Stimulated activated CD4-positive, alpha-beta T cell treated with anti-CD3 and anti-CD28 coated beads, Interleukin-4, amount 100 ng/mL, for 48 hours (primary cell): ENCODE data around the gene DERA.
"Not testable (repeated sequence)": the region's sequence is repeated elsewhere in the genome, so short reads cannot be mapped to it uniquely, and the experiment has no call there.

Source experiments
- DNase-seq, 2 donors: peaks; one replicate each; pipeline ENCODE4 v3.0.0-alpha.2; 2020; ENCODE audit warnings: low read depth in 2 of 2

Gene DERA

GRCh38 chr12:15910864-15911721 lies at the start of gene DERA:
TSS of gene DERA (plus strand) at chr12:15911332. CDS start at chr12:15911384, 52 bp downstream.
- peak; percentile 42 to 61 for DNase-seq

- DNase-seq, result no peak
Observed at GRCh38 chr12:15861404-15861803, 49.7 kb upstream of the DERA start.

GRCh38 chr12:15862840-15863239 lies 48.3 kb upstream of the DERA start:
- no peak for DNase-seq

- DNase-seq, result no peak
Observed at GRCh38 chr12:15863372-15863771, 47.8 kb upstream of the DERA start.

GRCh38 chr12:15863984-15864383 lies 47.1 kb upstream of the DERA start:
- DNase-seq, result no peak

- DNase-seq, result no peak
Observed at GRCh38 chr12:15868186-15868585, 42.9 kb upstream of the DERA start.

- DNase-seq, result no peak
Observed at GRCh38 chr12:15873556-15873955, 37.6 kb upstream of the DERA start.

- DNase-seq, result not testable (repeated sequence)
Observed at GRCh38 chr12:15874556-15875145, 36.5 kb upstream of the DERA start.

GRCh38 chr12:15875863-15876262 lies 35.3 kb upstream of the DERA start:
- DNase-seq, result no peak

- DNase-seq, result no peak
Observed at GRCh38 chr12:15879413-15879812, 31.7 kb upstream of the DERA start.

- DNase-seq, result no peak
Observed at GRCh38 chr12:15880721-15881120, 30.4 kb upstream of the DERA start.

GRCh38 chr12:15882118-15882971 lies 28.8 kb upstream of the DERA start, which contains the start of gene STRAP:
TSS of gene STRAP (plus strand) at chr12:15882387. CDS start at chr12:15882708, 321 bp downstream.
- peak; percentile 89 for DNase-seq

GRCh38 chr12:15883536-15883935 lies 27.6 kb upstream of the DERA start:
- no peak for DNase-seq

GRCh38 chr12:15886372-15887042 lies 24.6 kb upstream of the DERA start:
- DNase-seq, result no peak

- no peak for DNase-seq
Observed at GRCh38 chr12:15887043-15887817, 23.9 kb upstream of the DERA start.

GRCh38 chr12:15892645-15893259 lies 18.4 kb upstream of the DERA start:
- DNase-seq, result no peak

GRCh38 chr12:15893260-15893659 lies 17.9 kb upstream of the DERA start:
- no peak for DNase-seq

- DNase-seq, result no peak
Observed at GRCh38 chr12:15896867-15897266, 14.3 kb upstream of the DERA start.

- DNase-seq, result no peak
Observed at GRCh38 chr12:15897433-15897832, 13.7 kb upstream of the DERA start.

- DNase-seq, result no peak
Observed at GRCh38 chr12:15899282-15899870, 11.8 kb upstream of the DERA start.
